ENCODE data around the gene CD79A. TPM values are rescaled to one million over a fixed set of nuclear protein-coding genes. Genes with fewer than 3 reads are reported as not detected.
A peak's percentile ranks its signal among the peaks of the same experiment; 100 is the strongest.

The CD79A gene
- total RNA-seq, 1 donor from 2014 or later = 0.70 TPM

GRCh38 chr19:41850381-41850780, 26.7 kb upstream of the CD79A start:
- Mint-ChIP-seq H3K36me3 (ENCODE audit: low read depth) (no peaks in the 10 kb centered on the region), H3K27ac (ENCODE audit: unreplicated experiment) (no peak overlapping the region), H3K4me3 (no peak overlapping the region), H3K4me1 (no peaks in the 10 kb centered on the region), H3K9me3 (no peaks in the 10 kb centered on the region), H3K27me3 (ENCODE audit: low read depth) (peaks cover 92% of the 10 kb centered on the region)
- TF ChIP-seq, protein P1, sequence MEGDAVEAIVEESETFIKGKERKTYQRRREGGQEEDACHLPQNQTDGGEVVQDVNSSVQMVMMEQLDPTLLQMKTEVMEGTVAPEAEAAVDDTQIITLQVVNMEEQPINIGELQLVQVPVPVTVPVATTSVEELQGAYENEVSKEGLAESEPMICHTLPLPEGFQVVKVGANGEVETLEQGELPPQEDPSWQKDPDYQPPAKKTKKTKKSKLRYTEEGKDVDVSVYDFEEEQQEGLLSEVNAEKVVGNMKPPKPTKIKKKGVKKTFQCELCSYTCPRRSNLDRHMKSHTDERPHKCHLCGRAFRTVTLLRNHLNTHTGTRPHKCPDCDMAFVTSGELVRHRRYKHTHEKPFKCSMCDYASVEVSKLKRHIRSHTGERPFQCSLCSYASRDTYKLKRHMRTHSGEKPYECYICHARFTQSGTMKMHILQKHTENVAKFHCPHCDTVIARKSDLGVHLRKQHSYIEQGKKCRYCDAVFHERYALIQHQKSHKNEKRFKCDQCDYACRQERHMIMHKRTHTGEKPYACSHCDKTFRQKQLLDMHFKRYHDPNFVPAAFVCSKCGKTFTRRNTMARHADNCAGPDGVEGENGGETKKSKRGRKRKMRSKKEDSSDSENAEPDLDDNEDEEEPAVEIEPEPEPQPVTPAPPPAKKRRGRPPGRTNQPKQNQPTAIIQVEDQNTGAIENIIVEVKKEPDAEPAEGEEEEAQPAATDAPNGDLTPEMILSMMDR (conservative IDR thresholded peaks at IDR 0.05) = no peak
- DNase-seq (ENCODE audit: low read depth, low spot score) = no peak

DNA sequence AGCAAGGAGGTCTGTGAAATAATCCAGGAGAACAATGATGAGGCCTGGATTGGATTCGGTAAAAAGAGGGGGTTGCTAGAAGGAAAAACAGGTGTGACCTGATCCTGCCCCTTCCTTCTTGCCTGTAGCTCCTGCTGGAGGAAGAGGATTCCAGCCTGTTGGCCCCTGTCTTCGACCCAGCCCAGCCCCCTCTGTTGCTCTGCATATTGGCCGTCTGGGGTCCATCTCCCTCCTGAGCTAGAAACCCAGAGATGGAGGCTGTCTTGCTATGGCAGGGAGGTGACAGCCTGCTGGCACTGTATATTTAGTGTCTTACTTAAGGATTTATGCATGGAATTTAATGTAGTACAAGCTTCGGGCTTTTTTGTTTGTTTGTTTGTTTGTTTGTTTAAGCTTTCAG, 25.6 kb upstream of the CD79A start:
- Mint-ChIP-seq H3K4me1 (no peaks in the 10 kb centered on the region), H3K36me3 (ENCODE audit: low read depth) (no peaks in the 10 kb centered on the region), H3K27ac (ENCODE audit: unreplicated experiment) (no peak overlapping the region), H3K27me3 (ENCODE audit: low read depth) (peaks cover 90% of the 10 kb centered on the region), H3K4me3 (no peak overlapping the region), H3K9me3 (no peaks in the 10 kb centered on the region)
- TF ChIP-seq, protein P1 (conservative IDR thresholded peaks at IDR 0.05) = no peak
- DNase-seq (ENCODE audit: low read depth, low spot score) = no peak

- H3K27ac Mint-ChIP-seq (ENCODE audit: unreplicated experiment) = no peak overlapping the region
- no peaks in the 10 kb centered on the region for H3K36me3 Mint-ChIP-seq (ENCODE audit: low read depth)
- H3K4me1 Mint-ChIP-seq = no peaks in the 10 kb centered on the region
- no peak for DNase-seq (ENCODE audit: low read depth, low spot score)
- peaks cover 95% of the 10 kb centered on the region for H3K27me3 Mint-ChIP-seq (ENCODE audit: low read depth)
- no peak overlapping the region for H3K4me3 Mint-ChIP-seq
- TF ChIP-seq, protein P1 (conservative IDR thresholded peaks at IDR 0.05) = no peak
- H3K9me3 Mint-ChIP-seq = no peaks in the 10 kb centered on the region
These were observed 23.7 kb upstream of the CD79A start for GRCh38 chr19:41853344-41853743.

- Mint-ChIP-seq H3K27me3 (ENCODE audit: low read depth) (peaks cover 91% of the 10 kb centered on the region), H3K4me3 (no peak overlapping the region), H3K36me3 (ENCODE audit: low read depth) (no peaks in the 10 kb centered on the region), H3K4me1 (no peaks in the 10 kb centered on the region), H3K27ac (ENCODE audit: unreplicated experiment) (no peak overlapping the region), H3K9me3 (no peaks in the 10 kb centered on the region)
- TF ChIP-seq, protein P1 (conservative IDR thresholded peaks at IDR 0.05) = no peak
- no peak for DNase-seq (ENCODE audit: low read depth, low spot score)
These were observed 23.3 kb upstream of the CD79A start for GRCh38 chr19:41853768-41854167.

- TF ChIP-seq, protein P1 (conservative IDR thresholded peaks at IDR 0.05) = no peak
- peak overlapping the region; percentile 94 for H3K4me3 Mint-ChIP-seq
- H3K36me3 Mint-ChIP-seq (ENCODE audit: low read depth) = peaks cover 24% of the 10 kb centered on the region
- no peaks in the 10 kb centered on the region for H3K9me3 Mint-ChIP-seq
- H3K27me3 Mint-ChIP-seq (ENCODE audit: low read depth) = peaks cover 43% of the 10 kb centered on the region
- no peak overlapping the region for H3K27ac Mint-ChIP-seq (ENCODE audit: unreplicated experiment)
- H3K4me1 Mint-ChIP-seq = peaks cover 40% of the 10 kb centered on the region
- no peak for DNase-seq (ENCODE audit: low read depth, low spot score)
These were observed 17.9 kb upstream of the CD79A start for GRCh38 chr19:41859213-41859617.
